Motor neuron (in vitro differentiated cells): ENCODE data around the gene ITGB5. TPM values are rescaled to one million over a fixed set of nuclear protein-coding genes. Genes with fewer than 3 reads are reported as not detected.
A peak's percentile ranks its signal among the peaks of the same experiment; 100 is the strongest.

Experiments used
- ATAC-seq, 8 experiments: fragments of 200-7000 bp; cut with Tn5 transposase; replicated peaks in 6 of 8; 2 replicates each; pipeline ENCODE4 v1.8.0; 2021; ENCODE audit warnings: mild to moderate bottlenecking in 8 of 8, moderate library complexity in 8 of 8
- H3K27ac ChIP-seq, 2 donors: fragments of 250-450 bp; sonication (Bioruptor Pico); 2 replicates each; pipeline ENCODE4 v1.9.0; 2021; ENCODE audit warnings: antibody characterized with exemption in 2 of 2, mild to moderate bottlenecking in 2 of 2, moderate library complexity in 1 of 2
- H3K4me1 ChIP-seq, 2 donors: fragments of 250-450 bp; sonication (Bioruptor Pico); replicated peaks in 1 of 2; 2 replicates each; pipeline ENCODE4 v1.6.1; 2021; ENCODE audit warnings: antibody characterized with exemption in 2 of 2, mild to moderate bottlenecking in 2 of 2, moderate library complexity in 1 of 2
- H3K4me3 ChIP-seq, 5 donors: fragments of 250-450 bp; sonication (Bioruptor Pico); 2 replicates each; pipeline ENCODE4 v1.9.0; 2021; ENCODE audit warnings: antibody characterized with exemption in 5 of 5, mild to moderate bottlenecking in 5 of 5, moderate library complexity in 4 of 5
- WGBS, 10 experiments: fragments of 450-650 bp; shearing (Covaris generic); methylation state at CpG; one replicate each; pipeline ENCODE4 v1.0.0; 2022; 5-methylcytosine and 5-hydroxymethylcytosine counted together
- in situ Hi-C, 9 experiments: fragments of 400-800 bp; cut with MboI; loops; one replicate each; pipeline ENCODE4 v1.15.0; 2021; ENCODE audit warnings: low sequenced_read_pairs in 9 of 9, low pct_unique_long_range_greater_than_20kb in 2 of 9; ENCODE audit not compliant: unreplicated experiment in 9 of 9
- total RNA-seq, 8 experiments: library from RNA; unstranded; fragments of 300-600 nt; gene quantifications; 2 replicates each; pipeline versions ENCODE4 v1.2.3 to v1.2.4, GENCODE V29; 2022

ITGB5 gene
- total RNA-seq, 8 experiments from 2014 or later = 6.3 to 84.7 (median 14.6) TPM

DNA sequence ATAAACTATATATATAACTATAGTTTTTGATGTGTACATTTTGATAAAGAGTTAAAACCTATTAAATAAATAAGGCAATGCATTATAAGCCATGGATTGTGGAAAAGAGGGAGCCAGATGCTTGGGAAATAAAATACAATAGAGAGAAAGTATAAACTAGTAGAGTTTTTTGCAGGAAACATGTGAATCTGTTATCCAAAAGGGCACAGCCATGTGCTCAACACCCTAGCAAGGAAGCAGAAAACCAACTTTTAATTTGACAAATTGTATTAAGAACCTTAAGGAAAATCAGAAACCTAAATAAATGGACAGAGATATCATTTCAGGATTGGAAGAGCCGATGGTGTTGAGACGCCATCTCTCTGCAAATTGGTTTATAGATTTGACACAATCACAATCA lies 63.5 kb downstream of the ITGB5 start:
- H3K27ac ChIP-seq = no peak overlapping the region
- no peak overlapping the region for H3K4me3 ChIP-seq
- in situ Hi-C loops = no loop called here
- WGBS, 10 experiments = 64 to 100% (median 95%) methylated on average over 1 to 2 of the region's 2 CpGs
- H3K4me1 ChIP-seq = peaks cover 17 to 22% of the 10 kb centered on the region in 2 donors
- ATAC-seq = no peak

DNA sequence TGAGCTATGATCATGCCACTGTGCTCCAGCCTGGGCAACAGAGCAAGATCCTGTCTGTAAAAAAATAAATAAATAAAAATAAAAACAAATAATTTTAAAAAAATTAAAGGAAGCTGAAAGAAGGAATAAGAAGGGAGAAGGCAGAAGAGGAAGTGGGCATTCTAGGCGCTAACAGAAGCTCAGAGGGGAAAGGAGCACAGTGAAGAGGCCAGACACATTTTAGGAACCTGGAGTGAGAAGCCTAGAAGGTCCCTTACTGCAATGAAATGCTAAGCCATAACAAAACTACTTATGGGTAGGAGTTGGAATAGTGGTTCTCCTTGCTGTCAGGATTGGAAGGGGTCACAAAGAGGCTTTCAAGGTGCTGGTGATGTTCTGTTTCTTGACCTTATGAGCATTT lies 64.0 kb downstream of the ITGB5 start:
- Histone ChIP-seq H3K27ac (no peak overlapping the region), H3K4me1 (peaks cover 16 to 21% of the 10 kb centered on the region in 2 donors)
- WGBS, 10 experiments = 80 to 100% (median 100%) methylated on average over 1 of the region's 1 CpG; no CpG with 5 or more reads in 2 of the 10 experiments

DNA sequence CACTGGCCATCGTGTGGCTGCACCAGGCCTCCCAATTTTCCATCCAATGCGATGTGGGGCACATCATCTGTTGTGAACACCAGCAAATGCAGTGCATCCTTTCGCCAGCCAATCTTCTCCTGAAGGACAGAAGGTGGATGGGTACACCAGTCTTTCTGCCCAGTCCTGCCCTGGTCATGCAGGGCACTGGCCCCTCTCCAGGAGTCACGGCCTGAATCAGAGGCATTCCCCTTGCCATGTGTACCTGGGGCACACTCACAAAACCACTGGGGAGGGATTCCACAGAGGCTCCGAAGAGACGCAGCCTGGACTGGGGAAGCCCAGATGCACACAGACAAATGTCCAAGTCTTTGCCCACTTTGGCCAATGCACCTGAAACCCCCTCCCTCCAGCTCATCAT lies 65.8 kb downstream of the ITGB5 start:
- WGBS, 10 experiments = 60 to 100% (median 90%) methylated on average over 1 to 3 of the region's 6 CpGs; no CpG with 5 or more reads in 5 of the 10 experiments
- in situ Hi-C loops = no loop called here
- H3K4me3 ChIP-seq = no peak overlapping the region
- peaks cover 0 to 4% of the 10 kb centered on the region in 2 donors for H3K4me1 ChIP-seq
- no peak for ATAC-seq
- no peak overlapping the region for H3K27ac ChIP-seq

More for the DNA sequence above, 64.0 kb downstream of the ITGB5 start:
- ATAC-seq = no peak
- H3K4me3 ChIP-seq = no peak overlapping the region
- in situ Hi-C loops = no loop called here

DNA sequence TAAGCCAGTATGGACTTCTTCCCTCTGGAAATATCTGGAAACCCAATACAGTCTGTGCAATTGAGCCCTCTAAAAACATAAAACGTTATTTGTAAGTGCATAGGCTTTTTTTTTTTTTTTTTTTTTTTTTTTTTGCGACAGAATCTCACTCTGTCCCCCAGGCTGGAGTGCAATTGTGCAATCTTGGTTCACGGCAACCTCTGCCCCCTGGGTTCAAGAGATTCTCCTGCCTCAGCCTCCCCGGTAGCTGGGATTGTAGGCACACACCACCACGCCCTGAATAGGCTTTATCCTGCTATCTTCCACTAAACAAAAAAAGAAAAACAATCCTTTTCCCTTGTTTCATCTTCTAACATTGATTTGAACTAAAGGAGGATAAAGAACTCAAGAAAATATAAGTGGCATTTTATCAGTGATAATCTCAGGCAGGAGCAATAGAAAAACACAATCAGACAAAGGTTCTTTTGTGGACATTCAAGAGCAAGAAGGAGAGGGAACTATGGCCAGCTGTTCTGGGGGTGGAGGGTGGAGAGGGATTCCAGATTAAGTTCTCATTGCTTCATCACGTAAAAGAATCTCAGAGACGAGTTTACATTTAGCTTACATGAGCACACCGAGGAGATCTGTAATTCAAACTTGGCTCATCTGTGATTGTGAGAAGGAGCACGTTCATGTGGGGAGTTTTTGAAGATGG lies 68.6 kb downstream of the ITGB5 start:
- ATAC-seq = peak in 3 of 8 experiments; percentile 23 to 82 (median 43)
- in situ Hi-C loops = no loop called here
- H3K27ac ChIP-seq = no peak overlapping the region
- H3K4me1 ChIP-seq = peaks cover 0 to 7% of the 10 kb centered on the region in 2 donors
- 47 to 93% (median 82%) methylated on average over 3 to 7 of the region's 9 CpGs for WGBS, 10 experiments
- no peak overlapping the region for H3K4me3 ChIP-seq

DNA sequence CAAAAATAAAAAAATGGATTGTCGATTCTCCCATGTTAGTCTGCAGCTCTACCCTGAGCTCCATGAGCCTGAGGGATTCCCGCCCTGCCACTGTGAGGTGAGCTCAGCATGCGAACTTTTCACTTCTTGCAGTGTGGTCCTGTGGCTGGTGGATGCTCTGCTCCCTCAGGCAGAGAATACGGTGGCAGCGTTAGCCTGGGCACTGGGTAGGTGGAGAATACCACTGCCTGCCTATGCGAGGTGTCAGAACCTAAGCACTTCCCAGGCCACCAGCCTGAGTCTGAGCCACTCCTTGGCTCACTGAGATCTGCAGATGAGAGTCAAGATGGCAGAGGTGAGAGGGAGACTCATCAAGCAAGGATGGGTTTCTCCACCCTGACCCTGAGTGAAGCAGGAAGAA lies 70.1 kb downstream of the ITGB5 start:
- H3K4me3 ChIP-seq = no peak overlapping the region
- in situ Hi-C loops = no loop called here
- peaks cover 0 to 9% of the 10 kb centered on the region in 2 donors for H3K4me1 ChIP-seq
- no peak for ATAC-seq
- WGBS, 10 experiments = 67 to 100% (median 98%) methylated on average over 1 to 6 of the region's 6 CpGs; no CpG with 5 or more reads in 4 of the 10 experiments
- no peak overlapping the region for H3K27ac ChIP-seq

DNA sequence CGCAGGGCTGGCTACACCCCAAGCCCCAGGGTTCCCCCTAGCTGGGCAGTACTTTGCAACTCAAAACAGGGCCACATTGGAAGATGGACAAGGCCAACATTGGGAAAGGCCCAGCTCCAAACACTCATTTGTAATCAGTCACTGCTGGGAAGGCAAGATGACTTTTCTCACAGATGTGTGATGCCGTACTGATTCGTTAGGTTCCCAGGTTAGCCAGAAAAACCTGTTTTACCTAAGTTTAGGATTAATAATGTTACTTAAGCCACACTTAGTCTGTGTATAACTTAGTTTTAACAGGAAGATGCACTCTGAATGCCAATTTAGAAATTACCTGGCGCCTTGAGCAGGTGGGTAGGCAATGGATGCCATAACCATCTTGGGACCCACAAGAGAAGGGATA lies 71.0 kb downstream of the ITGB5 start:
- no peak for ATAC-seq
- in situ Hi-C loops = no loop called here
- Histone ChIP-seq H3K4me3 (no peak overlapping the region), H3K4me1 (peaks cover 0 to 9% of the 10 kb centered on the region in 2 donors), H3K27ac (no peak overlapping the region)
- 93 to 100% (median 97%) methylated on average over 1 to 4 of the region's 4 CpGs; no CpG with 5 or more reads in 6 of the 10 experiments for WGBS, 10 experiments

DNA sequence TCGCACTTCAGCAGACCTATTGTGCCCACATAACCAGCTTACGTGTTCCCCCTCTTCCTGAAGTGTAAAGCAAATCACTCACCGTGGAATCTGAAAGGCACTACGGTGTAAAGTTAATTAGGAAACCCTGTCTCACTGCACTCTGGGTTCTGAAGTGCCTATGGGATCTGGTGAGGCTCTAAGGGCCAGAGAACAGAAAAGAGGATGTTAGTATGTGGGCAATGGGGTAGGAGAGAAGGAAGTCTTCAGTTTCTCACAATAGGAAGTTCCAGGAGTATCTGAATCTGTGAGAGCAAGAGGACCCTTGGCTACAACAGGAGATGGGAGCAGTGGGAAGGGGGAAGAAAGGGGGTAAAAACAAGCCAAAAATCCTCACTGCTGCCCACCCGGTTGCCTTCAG lies 71.4 kb downstream of the ITGB5 start:
- 93 to 100% (median 100%) methylated on average over 1 to 4 of the region's 5 CpGs; no CpG with 5 or more reads in 3 of the 10 experiments for WGBS, 10 experiments
- peaks cover 0 to 9% of the 10 kb centered on the region in 2 donors for H3K4me1 ChIP-seq
- H3K27ac ChIP-seq = no peak overlapping the region
- no peak overlapping the region for H3K4me3 ChIP-seq
- no peak for ATAC-seq
- in situ Hi-C loops = no loop called here

DNA sequence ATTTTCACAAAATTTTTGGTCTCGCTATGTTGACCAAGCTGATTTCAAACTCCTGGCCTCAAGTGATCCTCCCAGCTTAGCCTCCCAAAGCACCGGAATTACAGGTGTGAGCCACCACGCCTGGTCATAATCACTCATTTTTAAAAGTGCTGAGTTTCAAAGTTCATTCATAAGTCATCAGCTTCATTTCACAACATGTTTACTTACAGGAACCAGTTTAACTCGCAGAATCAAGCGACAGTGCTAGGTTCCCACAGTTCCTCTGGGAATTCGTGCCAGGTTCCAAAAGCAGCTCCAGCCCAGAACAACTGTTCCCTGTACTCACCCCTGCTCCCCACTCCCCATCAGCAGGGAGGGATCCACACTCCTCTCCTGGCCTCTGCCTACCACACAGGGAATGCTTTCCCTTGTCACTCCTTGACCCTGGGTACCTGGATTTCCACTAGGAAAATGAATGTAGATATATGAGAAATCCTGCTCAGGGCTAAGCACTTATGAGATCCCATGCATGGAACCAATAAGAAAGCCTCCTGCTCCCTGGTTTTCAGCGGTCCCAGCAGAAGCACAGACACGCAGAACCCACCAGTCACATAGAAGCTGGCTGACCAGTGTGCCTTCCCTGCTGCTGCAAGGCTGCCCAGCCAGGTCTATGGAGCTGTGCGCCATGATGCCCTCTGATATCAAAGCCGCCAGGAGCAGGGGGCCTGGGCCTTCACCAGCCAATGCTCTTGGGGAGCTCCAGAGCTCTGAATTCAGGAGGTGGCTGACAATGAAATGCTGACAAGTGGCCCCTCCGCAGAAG lies 72.3 kb downstream of the ITGB5 start:
- in situ Hi-C loops = no loop called here
- Histone ChIP-seq H3K4me3 (no peak overlapping the region), H3K27ac (no peak overlapping the region), H3K4me1 (peaks cover 0 to 9% of the 10 kb centered on the region in 2 donors)
- ATAC-seq = no peak
- WGBS, 10 experiments = 85 to 100% (median 100%) methylated on average over 1 to 7 of the region's 11 CpGs; no CpG with 5 or more reads in 1 of the 10 experiments

DNA sequence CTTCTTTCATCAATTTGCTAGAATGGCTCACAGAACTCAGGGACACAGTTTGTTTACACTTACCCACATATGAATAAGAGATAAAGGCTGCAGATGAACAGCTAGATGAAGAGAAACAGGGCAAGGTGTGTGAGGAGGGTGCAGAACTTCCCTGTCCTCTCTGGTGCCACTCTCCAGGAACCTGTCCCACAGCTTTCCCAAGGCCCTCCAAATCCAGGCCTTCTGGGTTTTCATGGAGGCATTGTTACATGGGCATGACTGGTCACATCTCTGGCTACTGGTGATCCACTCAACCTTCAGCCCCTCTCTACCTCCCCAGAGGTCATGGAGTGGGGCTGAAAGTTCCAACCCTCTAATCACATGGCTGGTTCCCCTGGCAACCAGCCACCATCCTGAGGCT lies 73.6 kb downstream of the ITGB5 start:
- no peak overlapping the region for H3K27ac ChIP-seq

DNA sequence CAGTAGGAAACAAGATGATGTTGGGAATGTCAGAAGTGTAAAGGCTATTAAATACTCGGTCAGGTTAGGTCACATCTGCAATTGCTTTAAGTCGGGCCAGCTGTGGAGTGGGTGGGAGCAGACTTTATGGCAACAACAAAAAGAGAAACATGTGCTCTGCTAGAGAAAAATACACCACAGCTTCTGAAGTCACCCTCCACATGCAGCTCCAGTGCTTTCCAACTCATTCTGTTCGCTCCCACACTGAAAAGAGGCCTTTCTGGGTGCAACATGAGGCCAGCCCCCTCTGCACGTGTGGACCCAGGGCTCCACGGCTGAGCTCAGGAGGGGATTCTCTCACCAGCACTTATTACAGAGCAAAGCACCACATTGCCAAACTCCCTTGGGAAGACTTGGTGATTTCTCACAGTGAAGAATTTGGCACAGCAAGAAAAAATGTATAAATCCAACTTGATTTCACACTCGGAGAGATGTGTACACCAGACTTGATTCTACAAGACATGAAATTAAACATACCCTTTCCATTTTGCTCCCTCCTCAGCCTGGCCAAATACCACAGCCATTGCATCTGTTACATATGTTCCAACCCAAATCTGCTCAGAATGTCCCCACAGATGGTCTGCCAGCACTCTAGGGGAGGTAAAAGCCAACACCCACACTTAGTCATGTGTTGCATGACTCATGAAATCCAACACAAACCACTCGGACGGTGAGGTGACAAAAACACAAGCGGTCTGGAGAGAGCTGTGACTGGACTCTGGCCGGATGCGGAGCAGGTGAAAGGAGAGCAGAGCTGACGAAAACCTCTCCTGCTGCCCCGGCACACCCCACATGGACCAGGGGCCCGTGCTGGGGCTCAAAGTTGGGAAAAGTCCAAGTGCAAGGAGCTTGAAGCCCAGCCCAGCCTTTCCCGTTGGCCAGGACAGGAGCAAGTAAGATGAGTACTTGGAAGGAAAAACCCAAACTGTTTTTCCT lies 74.6 kb downstream of the ITGB5 start:
- Histone ChIP-seq H3K27ac (no peak overlapping the region), H3K4me1 (peaks cover 0 to 5% of the 10 kb centered on the region in 2 donors), H3K4me3 (no peak overlapping the region)
- ATAC-seq = peak; percentile 76 to 94 (median 88)
- in situ Hi-C loops = no loop called here
- 0 to 93% (median 19%) methylated on average over 2 to 14 of the region's 15 CpGs; no CpG with 5 or more reads in 3 of the 10 experiments for WGBS, 10 experiments

More for the DNA sequence above, 73.6 kb downstream of the ITGB5 start:
- no peak for ATAC-seq
- Histone ChIP-seq H3K4me3 (no peak overlapping the region), H3K4me1 (peaks cover 0 to 5% of the 10 kb centered on the region in 2 donors)
- in situ Hi-C loops = no loop called here

DNA sequence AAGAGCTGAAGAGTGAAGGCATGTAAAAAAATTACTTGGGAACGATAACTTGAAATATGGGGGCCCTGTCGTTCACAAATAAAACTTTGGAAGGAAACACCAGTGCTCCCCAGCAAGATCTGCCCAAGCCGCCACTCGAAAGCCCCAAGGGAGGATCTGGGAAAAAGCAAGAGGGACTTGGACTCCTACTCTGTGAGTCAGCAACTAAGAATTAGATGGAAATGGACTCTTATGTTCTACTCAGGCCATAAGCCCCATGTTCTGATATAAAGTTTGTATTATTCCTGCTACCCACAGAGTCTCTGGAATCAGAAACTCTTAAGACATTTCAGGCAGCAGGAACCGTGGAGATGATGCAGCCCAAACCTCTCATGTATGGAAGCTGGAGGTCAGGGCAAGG lies 75.7 kb downstream of the ITGB5 start:
- peak in 2 of 8 experiments; percentile 15 to 22 for ATAC-seq

DNA sequence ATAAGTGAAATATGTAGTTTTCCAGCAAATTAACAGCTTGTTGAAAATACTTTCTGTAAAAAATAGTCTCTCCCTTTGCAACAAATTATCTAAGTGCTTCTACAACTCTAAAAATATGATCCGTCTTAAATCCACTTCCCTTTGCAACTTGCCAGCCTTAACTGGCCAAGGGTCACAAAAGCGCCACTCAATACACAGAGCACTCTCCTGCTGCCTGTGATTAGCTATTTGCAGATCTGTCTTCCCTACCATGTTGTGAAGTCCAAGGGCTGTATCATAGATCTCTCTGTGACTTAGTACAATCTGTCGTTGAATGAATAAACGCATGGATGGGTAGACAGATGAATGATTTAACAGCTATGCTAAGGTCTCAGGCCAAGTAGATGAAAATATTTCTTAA lies 76.2 kb downstream of the ITGB5 start:
- in situ Hi-C loops = no loop called here
- Histone ChIP-seq H3K4me3 (no peak overlapping the region), H3K4me1 (peaks cover 0 to 5% of the 10 kb centered on the region in 2 donors), H3K27ac (no peak overlapping the region)
- peak in 1 of 8 experiments; percentile 31 for ATAC-seq
- 27 to 100% (median 84%) methylated on average over 1 to 4 of the region's 4 CpGs for WGBS, 10 experiments

More for the DNA sequence above, 75.7 kb downstream of the ITGB5 start:
- no peak overlapping the region for H3K27ac ChIP-seq
- WGBS, 10 experiments = 7 to 97% (median 88%) methylated on average over 2 to 5 of the region's 5 CpGs
- H3K4me1 ChIP-seq = peaks cover 0 to 5% of the 10 kb centered on the region in 2 donors
- no peak overlapping the region for H3K4me3 ChIP-seq
- in situ Hi-C loops = no loop called here
